GM18858 (cell line): Measurements from ENCODE around the gene ASIC5.
"Not testable (repeated sequence)": the region's sequence is repeated elsewhere in the genome, so short reads cannot be mapped to it uniquely, and the experiment has no call there.

ENCODE experiments used
- ATAC-seq: cut with Tn5 transposase; IDR thresholded peaks from one replicate; pipeline ENCODE4 v1.9.1; 2021; ENCODE audit not compliant: unreplicated experiment

ASIC5 gene

DNA sequence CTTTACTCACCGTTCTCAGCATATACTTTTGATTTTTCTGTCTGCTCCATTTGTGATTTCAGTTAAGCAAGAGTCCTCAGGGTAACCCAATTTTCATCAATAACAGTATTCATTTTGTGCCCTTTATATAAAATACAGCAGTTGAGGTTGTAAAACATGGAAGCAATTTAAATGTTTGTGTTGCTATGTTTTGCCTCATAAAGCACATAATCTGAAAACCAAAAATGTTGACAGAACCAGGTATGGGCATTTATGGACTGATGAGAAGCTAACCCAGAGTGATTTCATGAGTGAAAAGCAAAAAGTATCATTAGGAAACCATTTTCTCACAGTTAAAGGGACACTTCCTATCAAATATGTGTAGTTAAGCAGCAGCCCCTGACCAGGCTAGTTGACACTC is at the start of gene ASIC5:
Gene ASIC5, minus strand, starts transcription at position 101 of the 400 bp plus-strand sequence. Its CDS starts 51 bp downstream, at position 50.
- ATAC-seq, result no peak

DNA sequence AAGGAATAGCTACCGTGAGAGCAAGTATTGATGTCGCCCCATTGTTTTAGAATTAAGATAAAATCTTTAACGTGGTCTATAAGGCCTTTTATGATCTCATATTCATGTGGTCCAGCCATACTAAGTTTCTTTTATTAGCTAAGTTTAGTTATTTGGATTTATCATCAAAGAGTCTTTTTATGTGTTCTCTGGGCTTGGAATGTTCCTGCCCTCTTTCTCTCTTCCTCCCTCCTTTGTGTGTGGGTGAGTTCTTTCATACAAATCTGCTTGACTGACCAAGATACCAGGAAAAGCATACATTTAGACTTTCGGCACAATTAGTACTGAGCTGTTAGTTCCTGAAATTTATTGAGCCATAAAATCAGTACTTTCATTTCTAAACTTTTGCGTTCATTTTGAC is 48.7 kb upstream of the ASIC5 start:
- no peak for ATAC-seq

- ATAC-seq, result no peak
Measured at GRCh38 chr4:155911905-155912304, 45.8 kb upstream of the ASIC5 start.

- no peak for ATAC-seq
Measured at GRCh38 chr4:155909615-155910226, 43.6 kb upstream of the ASIC5 start.

DNA sequence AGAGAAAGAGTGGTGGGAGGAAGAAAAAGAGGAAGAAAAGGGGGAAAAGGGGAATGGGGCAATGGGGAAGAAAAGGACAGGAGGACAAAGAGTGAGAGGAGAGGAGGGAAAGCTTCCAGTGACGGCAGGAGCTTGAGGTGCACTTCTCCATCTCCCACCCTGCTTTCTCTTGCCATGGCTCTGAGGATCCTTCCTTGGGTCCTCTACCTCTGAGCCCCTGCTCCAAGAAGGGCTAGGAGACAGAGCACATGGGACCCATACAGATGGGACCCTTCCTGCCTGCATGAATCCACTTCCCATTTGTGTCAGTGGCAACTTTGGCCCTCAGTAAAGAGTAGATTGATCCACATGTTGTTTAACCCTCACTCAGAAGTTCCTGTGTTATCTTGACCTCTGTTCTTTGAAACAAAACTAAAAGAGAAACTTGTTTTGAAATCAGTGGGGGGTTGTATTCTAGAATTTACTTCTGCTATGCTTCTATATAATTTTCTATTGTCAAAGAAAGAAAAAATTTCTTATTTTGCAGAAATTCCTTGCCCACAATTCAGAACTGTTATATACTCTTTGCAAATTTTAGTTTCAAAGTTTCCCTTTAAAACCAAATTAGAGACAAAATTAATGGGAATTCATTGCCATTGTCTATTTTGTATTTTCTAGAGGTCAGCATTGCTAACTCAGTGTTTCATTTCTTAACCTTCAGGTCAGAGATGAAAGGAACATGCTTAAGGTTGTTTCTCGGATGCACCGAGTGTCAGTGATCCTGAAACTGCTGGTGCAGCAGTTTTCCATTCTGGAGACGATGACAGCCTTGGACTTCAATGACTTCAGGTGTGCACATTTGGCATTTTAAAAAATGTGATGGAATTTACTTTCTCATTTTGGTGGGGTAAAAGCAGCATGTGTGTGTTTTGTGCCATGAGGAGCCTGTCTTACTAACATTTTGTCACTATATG is 42.4 kb upstream of the ASIC5 start:
- ATAC-seq, result no peak

DNA sequence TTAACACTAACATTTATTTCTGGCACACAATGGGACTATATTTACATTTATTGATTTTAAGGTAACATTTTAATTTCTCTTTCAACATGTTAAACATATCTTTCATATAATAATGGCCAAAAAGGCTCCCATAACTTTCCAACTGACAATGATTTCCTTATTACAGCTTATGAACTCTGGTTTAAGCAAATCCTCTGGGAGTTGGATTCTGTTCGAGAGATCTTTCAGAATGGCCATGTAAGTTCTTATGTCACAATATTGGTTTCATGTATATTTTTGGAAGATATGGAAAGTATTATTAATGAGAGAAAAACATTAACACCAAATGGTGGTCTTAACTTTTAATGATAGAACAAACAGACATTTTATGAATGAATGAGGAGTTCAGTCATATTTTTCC is 41.5 kb upstream of the ASIC5 start:
- no peak for ATAC-seq

GRCh38 chr4:155906554-155907247 is 40.6 kb upstream of the ASIC5 start:
- ATAC-seq, result no peak

GRCh38 chr4:155904331-155904730 is 38.3 kb upstream of the ASIC5 start:
- ATAC-seq, result no peak

DNA sequence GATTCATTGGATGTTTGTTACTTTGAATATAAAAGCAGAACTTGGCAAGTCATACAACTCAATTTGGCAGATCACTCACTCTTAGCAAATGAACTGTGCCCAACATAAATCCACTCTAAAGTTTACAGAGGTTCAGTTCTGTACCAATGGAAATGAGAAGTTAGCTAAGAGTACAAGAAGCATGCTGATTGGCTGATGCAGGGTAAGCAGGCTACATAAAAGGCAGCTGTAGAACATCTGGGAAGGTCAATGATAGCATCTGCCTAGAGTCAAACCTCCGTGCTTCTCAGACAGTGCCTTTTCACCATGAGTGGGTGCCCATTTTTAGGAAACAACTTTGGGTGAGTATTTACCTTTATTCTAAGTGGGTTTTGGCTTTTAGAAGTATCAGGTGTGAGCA is 37.4 kb upstream of the ASIC5 start, which contains the start of gene TDO2:
Gene TDO2, plus strand, starts transcription at position 244 of the 400 bp plus-strand sequence. Its CDS starts 63 bp downstream, at position 307.
- no peak for ATAC-seq

- ATAC-seq, result no peak
Measured at GRCh38 chr4:155901013-155901412, 34.9 kb upstream of the ASIC5 start.

DNA sequence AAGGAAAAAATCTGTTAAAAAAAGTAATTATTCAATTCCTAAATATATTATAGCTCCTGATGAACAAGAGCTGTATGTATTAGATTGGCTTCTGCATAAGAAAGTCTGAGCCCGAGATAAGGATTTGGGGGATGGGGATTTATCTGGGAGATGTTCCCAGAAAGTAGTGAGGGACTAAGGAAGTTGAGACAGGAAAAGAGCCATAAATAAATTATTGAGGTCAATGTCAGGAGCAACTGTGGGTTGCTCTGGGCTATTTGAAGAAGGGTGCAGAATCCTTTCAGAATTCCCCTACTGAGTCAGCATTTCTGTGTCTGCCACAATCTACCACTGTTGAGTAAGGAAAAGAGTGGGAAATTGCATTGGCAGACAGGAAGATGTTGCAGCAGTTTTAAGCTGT is 34.3 kb upstream of the ASIC5 start:
- ATAC-seq, result no peak

DNA sequence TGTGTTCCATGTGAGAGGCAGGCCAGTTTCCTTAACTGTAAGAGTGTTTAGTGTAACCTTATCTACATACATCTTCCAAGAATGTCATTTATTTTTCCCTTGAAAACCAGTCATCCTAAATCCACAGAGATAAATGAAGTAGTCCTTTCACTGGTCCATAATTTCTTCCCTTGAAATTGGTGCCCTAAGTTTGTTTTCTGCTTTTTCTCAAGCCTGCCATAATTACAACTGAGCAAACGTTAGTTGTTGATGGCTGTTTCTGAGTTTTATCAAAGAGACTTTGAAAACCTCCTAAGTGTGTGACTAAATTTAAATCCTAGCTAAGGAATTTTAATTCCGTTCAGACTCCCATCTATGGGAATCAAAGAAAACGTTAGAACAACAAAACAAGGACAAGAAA is 33.8 kb upstream of the ASIC5 start:
- ATAC-seq, result no peak

- ATAC-seq, result not testable (repeated sequence)
Measured at GRCh38 chr4:155898371-155898770, 32.3 kb upstream of the ASIC5 start.

- ATAC-seq, result no peak
Measured at GRCh38 chr4:155891058-155891457, 25.0 kb upstream of the ASIC5 start.

- no peak for ATAC-seq
Measured at GRCh38 chr4:155889946-155890345, 23.9 kb upstream of the ASIC5 start.

DNA sequence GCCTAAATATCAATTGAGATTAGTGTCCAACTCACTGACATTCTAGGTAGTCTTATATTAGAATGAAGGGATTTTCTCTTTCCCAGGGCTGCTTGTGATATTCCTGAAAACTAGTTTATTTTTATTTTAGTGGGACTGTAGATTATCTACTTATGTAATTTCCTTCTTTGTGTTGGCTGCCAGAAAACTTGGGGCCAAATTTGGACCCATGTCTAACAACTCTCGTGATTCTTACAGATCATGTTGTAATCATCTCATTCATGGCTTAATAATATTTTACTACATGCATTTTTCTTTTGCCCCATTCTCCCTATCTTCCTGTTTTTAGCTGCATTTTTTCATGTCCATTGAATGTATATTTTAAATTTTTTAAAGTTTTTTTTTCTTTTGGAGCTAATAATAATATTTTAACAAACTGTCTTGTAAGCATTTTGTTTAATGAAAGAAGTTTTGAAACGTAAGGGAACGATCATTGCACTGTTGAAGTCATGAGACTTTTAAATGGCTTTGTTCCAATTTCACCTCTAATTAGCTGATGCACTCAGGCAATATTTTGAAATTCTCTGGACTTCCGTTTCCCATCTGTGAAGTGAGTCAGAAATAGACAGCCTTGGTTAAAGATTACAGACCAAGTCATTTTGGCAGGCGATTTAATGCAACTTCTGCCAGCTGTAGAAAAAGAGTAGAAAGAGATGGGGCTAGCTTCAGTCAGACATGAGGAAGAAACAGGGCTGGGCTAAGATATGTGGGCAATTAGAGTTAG is 23.1 kb upstream of the ASIC5 start:
- ATAC-seq, result peak; percentile 86

- no peak for ATAC-seq
Measured at GRCh38 chr4:155887847-155888570, 21.9 kb upstream of the ASIC5 start.

DNA sequence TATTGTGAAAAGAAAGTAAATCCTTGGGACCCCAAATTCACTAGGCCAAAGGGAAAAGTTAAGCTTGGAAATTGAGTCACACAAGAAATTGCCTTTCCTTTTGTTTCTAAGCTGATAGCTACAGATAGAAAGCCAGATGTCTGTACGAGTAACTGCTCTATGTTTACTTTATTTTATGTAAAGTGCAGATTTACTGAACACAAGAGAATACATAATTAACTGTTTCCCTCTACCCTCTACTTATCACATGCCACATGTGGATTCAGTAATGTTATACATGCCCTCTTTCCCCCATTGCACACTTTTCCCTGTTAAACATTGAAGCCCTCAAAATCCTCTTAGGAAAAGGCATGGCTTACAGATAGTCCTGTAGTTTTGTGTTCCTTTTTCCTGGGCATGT is 21.0 kb upstream of the ASIC5 start:
- no peak for ATAC-seq

GRCh38 chr4:155885666-155886065 is 19.6 kb upstream of the ASIC5 start:
- no peak for ATAC-seq

- ATAC-seq, result no peak
Measured at GRCh38 chr4:155883895-155884294, 17.8 kb upstream of the ASIC5 start.
